ENCODE results near the gene VPS29.

The VPS29 gene

DNA sequence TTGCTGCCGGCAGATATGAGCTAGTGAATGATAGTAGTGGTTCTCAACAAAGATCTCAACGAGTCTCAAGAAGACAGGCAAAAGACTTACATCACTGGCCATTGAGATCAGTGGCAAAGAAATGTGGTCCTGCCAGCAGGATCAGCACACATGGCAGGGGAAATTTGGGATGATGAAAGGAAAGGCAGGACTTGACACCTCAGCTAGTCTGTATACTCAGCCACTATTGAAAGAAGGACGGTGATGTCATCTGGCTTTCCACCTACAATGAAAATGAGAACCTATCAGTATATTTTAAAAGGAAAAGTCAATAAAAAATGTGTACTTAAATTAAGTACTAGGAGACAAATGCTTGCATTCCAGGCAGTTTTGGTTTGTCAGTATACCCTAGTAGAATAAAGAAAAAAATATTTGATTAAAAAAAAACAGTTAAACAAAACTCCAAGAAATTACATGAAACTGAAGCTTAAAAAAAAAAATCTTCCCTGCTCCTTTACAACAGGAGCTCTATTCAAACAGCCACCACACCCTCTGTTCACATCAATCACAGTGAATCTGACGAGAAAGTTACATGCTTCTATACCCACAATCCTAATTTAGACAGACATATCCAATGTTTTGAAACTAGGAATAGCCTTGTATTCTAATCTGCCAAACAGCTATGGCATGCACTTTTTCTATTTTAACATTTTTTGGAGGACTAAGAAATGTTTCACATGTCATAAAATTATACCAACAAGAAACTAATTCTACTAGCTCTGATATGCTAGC is 35.1 kb upstream of the VPS29 start:
- no peak overlapping the region for H3K4me3 ChIP-seq (ENCODE audit: low read depth, low read length)
- no peak for DNase-seq (ENCODE audit: low read depth)
- TF ChIP-seq, protein P1, sequence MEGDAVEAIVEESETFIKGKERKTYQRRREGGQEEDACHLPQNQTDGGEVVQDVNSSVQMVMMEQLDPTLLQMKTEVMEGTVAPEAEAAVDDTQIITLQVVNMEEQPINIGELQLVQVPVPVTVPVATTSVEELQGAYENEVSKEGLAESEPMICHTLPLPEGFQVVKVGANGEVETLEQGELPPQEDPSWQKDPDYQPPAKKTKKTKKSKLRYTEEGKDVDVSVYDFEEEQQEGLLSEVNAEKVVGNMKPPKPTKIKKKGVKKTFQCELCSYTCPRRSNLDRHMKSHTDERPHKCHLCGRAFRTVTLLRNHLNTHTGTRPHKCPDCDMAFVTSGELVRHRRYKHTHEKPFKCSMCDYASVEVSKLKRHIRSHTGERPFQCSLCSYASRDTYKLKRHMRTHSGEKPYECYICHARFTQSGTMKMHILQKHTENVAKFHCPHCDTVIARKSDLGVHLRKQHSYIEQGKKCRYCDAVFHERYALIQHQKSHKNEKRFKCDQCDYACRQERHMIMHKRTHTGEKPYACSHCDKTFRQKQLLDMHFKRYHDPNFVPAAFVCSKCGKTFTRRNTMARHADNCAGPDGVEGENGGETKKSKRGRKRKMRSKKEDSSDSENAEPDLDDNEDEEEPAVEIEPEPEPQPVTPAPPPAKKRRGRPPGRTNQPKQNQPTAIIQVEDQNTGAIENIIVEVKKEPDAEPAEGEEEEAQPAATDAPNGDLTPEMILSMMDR (IDR thresholded peaks at IDR 0.05; ENCODE audit: low read depth, low read length, missing control alignments) = no peak

DNA sequence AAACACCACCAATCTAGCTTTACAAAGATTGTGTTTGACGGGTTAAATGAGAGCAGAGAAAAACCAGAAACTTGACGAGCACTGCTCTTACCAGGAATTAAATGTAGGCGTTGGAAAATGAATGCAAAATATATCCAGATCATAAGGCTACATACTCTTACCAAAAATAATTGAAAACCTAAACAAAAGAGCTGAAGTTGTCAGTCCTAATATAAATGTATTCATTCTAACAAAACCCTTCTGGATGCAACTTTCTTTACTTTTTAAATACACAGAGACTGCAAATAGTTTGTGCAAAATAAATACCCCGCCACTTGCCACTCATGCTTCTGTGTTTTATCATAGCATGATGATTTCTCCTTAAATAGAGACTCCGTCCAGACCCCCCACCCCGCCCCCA is 32.9 kb upstream of the VPS29 start:
- DNase-seq (ENCODE audit: low read depth) = no peak
- TF ChIP-seq, protein P1 (IDR thresholded peaks at IDR 0.05; ENCODE audit: low read depth, low read length, missing control alignments) = no peak
- H3K4me3 ChIP-seq (ENCODE audit: low read depth, low read length) = no peak overlapping the region

DNA sequence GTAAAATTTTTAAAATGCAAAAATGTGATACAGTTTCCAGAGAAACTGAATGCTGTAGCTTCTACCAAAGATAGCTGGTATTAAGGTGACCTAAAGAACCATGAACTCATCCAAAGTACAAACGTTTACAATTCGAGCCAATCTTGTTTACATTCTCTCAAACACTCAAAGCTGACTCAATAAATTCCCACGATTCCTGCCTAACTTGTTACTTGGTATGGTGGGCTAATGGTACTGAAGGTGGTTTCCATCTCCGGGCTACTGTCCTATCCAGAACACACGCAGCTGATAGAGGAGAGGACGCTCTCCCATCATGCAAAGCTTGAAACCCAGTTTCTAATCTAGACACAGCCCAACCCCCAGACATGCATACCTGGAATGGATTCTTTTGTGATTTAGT is 31.7 kb upstream of the VPS29 start:
- no peak overlapping the region for H3K4me3 ChIP-seq (ENCODE audit: low read depth, low read length)
- DNase-seq (ENCODE audit: low read depth) = no peak
- TF ChIP-seq, protein P1 (IDR thresholded peaks at IDR 0.05; ENCODE audit: low read depth, low read length, missing control alignments) = no peak

DNA sequence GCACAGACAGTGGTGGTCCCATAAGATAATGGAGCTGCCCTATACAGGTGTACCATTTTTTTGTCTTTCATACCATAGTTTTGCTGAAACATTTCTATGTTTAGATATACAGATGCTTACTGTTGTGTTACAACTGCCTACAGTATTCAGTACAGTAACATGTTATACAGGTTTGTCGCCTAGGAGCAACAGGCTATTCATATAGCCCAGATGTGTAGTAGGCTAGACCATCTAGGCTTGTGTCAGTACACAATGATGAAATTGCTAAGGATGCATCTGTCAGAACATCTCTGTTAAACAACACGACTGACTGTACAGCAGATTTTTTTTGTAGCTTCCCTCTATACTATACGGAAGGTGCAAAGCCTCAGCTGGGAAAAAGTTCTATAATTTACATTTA is 30.7 kb upstream of the VPS29 start:
- H3K4me3 ChIP-seq (ENCODE audit: low read depth, low read length) = no peak overlapping the region
- no peak for DNase-seq (ENCODE audit: low read depth)
- TF ChIP-seq, protein P1 (IDR thresholded peaks at IDR 0.05; ENCODE audit: low read depth, low read length, missing control alignments) = no peak

DNA sequence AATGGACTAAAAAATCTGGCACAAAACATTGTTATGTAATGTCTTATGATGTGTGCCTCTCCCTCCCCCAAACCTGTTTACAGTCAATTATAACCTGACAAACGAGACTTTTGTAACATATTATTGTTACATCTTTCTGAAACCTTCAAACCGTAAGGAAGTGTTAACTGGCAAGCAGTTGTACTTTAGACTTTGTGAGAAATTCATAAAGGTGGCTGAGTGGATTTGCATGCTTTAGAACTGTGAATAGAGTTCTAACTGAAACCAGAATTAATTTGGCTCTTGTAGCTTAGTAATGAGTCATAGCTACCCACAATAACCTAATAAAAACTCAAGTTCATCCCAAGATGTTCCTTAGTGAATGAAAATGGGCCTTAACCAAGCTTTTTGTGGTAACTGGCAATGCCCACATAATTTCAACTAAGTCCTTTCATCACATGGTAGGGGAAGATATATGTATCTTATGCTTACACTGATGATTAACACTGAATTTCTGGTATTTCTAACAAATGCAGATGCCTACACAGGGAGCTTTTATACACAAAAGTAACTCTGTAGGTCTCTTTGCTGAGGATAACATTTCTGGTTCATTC is 29.9 kb upstream of the VPS29 start:
- peak; percentile 80 for DNase-seq (ENCODE audit: low read depth)
- no peak overlapping the region; the same call in 1 of the 2 replicates for H3K4me3 ChIP-seq (ENCODE audit: low read depth, low read length)
- TF ChIP-seq, protein P1 (IDR thresholded peaks at IDR 0.05; ENCODE audit: low read depth, low read length, missing control alignments) = no peak

DNA sequence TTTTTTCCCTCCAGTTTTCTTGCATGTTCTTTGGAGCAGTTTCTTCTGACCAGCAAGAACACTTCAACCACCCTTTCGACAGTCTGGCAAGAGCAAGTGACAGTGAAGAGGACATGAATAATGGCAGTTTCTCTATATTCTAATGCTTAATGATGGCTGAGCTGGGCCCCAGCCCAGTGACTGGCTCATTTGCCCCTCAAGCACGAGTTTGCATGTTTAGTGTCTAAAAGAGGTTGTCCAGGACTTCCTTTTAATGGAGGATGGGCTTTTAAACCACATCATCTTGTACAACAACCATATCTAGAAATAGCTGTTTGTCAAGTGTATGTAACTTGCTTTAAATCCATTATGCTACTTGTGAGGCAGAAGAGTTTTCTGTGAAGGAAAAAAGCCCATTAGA is 28.6 kb upstream of the VPS29 start:
- TF ChIP-seq, protein P1 (IDR thresholded peaks at IDR 0.05; ENCODE audit: low read depth, low read length, missing control alignments) = no peak
- peak overlapping the region; percentile 13; the same call in 1 of the 2 replicates for H3K4me3 ChIP-seq (ENCODE audit: low read depth, low read length)
- no peak for DNase-seq (ENCODE audit: low read depth)

All from GM12864 (cell line).